Measurements from ENCODE around the gene RALGPS1. TPM values are rescaled to one million over a fixed set of nuclear protein-coding genes. Genes with fewer than 3 reads are reported as not detected.
A peak's percentile ranks its signal among the peaks of the same experiment; 100 is the strongest.

The RALGPS1 gene
- total RNA-seq, 1 experiment from 2014 or later: 0.87 TPM

GRCh38 chr9:127233550-127233949 lies 319.0 kb downstream of the RALGPS1 start:
- DNase-seq (ENCODE audit: low read depth, low spot score): no peak
- in situ Hi-C loops (cut with HindIII; ENCODE audit: low pct_unique_long_range_greater_than_20kb, low sequenced_read_pairs): no loop called here

GRCh38 chr9:127233989-127234388 lies 319.4 kb downstream of the RALGPS1 start:
- DNase-seq (ENCODE audit: low read depth, low spot score): no peak
- in situ Hi-C loops (cut with HindIII; ENCODE audit: low pct_unique_long_range_greater_than_20kb, low sequenced_read_pairs): no loop called here

- in situ Hi-C loops (cut with HindIII; ENCODE audit: low pct_unique_long_range_greater_than_20kb, low sequenced_read_pairs): no loop called here
- no peak for DNase-seq (ENCODE audit: low read depth, low spot score)
Measured at GRCh38 chr9:127237801-127238200, 323.2 kb downstream of the RALGPS1 start.

GRCh38 chr9:127241354-127241753 lies 326.8 kb downstream of the RALGPS1 start:
- in situ Hi-C loops (cut with HindIII; ENCODE audit: low pct_unique_long_range_greater_than_20kb, low sequenced_read_pairs): no loop called here
- no peak for DNase-seq (ENCODE audit: low read depth, low spot score)

- DNase-seq (ENCODE audit: low read depth, low spot score): peak; percentile 95
- in situ Hi-C loops (cut with HindIII; ENCODE audit: low pct_unique_long_range_greater_than_20kb, low sequenced_read_pairs): no loop called here
Measured at GRCh38 chr9:127244609-127245601, 330.3 kb downstream of the RALGPS1 start.

GRCh38 chr9:127245637-127246164 lies 331.1 kb downstream of the RALGPS1 start:
- no peak for DNase-seq (ENCODE audit: low read depth, low spot score)
- in situ Hi-C loops (cut with HindIII; ENCODE audit: low pct_unique_long_range_greater_than_20kb, low sequenced_read_pairs): no loop called here

- in situ Hi-C loops (cut with HindIII; ENCODE audit: low pct_unique_long_range_greater_than_20kb, low sequenced_read_pairs): no loop called here
- DNase-seq (ENCODE audit: low read depth, low spot score): no peak
Measured at GRCh38 chr9:127248241-127248640, 333.7 kb downstream of the RALGPS1 start.

- DNase-seq (ENCODE audit: low read depth, low spot score): peak; percentile 83
- in situ Hi-C loops (cut with HindIII; ENCODE audit: low pct_unique_long_range_greater_than_20kb, low sequenced_read_pairs): no loop called here
Measured at GRCh38 chr9:127249877-127250276, 335.3 kb downstream of the RALGPS1 start.

GRCh38 chr9:127250896-127251391 lies 336.4 kb downstream of the RALGPS1 start:
- DNase-seq (ENCODE audit: low read depth, low spot score): no peak
- in situ Hi-C loops (cut with HindIII; ENCODE audit: low pct_unique_long_range_greater_than_20kb, low sequenced_read_pairs): no loop called here

GRCh38 chr9:127252410-127253318 lies 338.1 kb downstream of the RALGPS1 start:
- in situ Hi-C loops (cut with HindIII; ENCODE audit: low pct_unique_long_range_greater_than_20kb, low sequenced_read_pairs): no loop called here
- no peak for DNase-seq (ENCODE audit: low read depth, low spot score)

GRCh38 chr9:127253446-127253845 lies 338.9 kb downstream of the RALGPS1 start:
- in situ Hi-C loops (cut with HindIII; ENCODE audit: low pct_unique_long_range_greater_than_20kb, low sequenced_read_pairs): no loop called here
- DNase-seq (ENCODE audit: low read depth, low spot score): no peak

- in situ Hi-C loops (cut with HindIII; ENCODE audit: low pct_unique_long_range_greater_than_20kb, low sequenced_read_pairs): no loop called here
- DNase-seq (ENCODE audit: low read depth, low spot score): no peak
Measured at GRCh38 chr9:127255692-127256091, 341.1 kb downstream of the RALGPS1 start.

- in situ Hi-C loops (cut with HindIII; ENCODE audit: low pct_unique_long_range_greater_than_20kb, low sequenced_read_pairs): no loop called here
- DNase-seq (ENCODE audit: low read depth, low spot score): no peak
Measured at GRCh38 chr9:127256324-127256723, 341.7 kb downstream of the RALGPS1 start.

- in situ Hi-C loops (cut with HindIII; ENCODE audit: low pct_unique_long_range_greater_than_20kb, low sequenced_read_pairs): no loop called here
- DNase-seq (ENCODE audit: low read depth, low spot score): no peak
Measured at GRCh38 chr9:127258606-127259471, 344.3 kb downstream of the RALGPS1 start.

GRCh38 chr9:127262602-127263001 lies 348.0 kb downstream of the RALGPS1 start:
- DNase-seq (ENCODE audit: low read depth, low spot score): no peak
- in situ Hi-C loops (cut with HindIII; ENCODE audit: low pct_unique_long_range_greater_than_20kb, low sequenced_read_pairs): no loop called here

- no peak for DNase-seq (ENCODE audit: low read depth, low spot score)
- in situ Hi-C loops (cut with HindIII; ENCODE audit: low pct_unique_long_range_greater_than_20kb, low sequenced_read_pairs): no loop called here
Measured at GRCh38 chr9:127263237-127263636, 348.7 kb downstream of the RALGPS1 start.

GRCh38 chr9:127263664-127264063 lies 349.1 kb downstream of the RALGPS1 start:
- no peak for DNase-seq (ENCODE audit: low read depth, low spot score)

More at GRCh38 chr9:127263664-127264063, 349.1 kb downstream of the RALGPS1 start:
- in situ Hi-C loops (cut with HindIII; ENCODE audit: low pct_unique_long_range_greater_than_20kb, low sequenced_read_pairs): no loop called here
